Measurements from ENCODE around the gene SLC24A4. TPM values are rescaled to one million over a fixed set of nuclear protein-coding genes. Genes with fewer than 3 reads are reported as not detected.

The SLC24A4 gene, protein sequence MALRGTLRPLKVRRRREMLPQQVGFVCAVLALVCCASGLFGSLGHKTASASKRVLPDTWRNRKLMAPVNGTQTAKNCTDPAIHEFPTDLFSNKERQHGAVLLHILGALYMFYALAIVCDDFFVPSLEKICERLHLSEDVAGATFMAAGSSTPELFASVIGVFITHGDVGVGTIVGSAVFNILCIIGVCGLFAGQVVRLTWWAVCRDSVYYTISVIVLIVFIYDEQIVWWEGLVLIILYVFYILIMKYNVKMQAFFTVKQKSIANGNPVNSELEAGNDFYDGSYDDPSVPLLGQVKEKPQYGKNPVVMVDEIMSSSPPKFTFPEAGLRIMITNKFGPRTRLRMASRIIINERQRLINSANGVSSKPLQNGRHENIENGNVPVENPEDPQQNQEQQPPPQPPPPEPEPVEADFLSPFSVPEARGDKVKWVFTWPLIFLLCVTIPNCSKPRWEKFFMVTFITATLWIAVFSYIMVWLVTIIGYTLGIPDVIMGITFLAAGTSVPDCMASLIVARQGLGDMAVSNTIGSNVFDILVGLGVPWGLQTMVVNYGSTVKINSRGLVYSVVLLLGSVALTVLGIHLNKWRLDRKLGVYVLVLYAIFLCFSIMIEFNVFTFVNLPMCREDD
- total RNA-seq: not detected in 2 replicates

DNA sequence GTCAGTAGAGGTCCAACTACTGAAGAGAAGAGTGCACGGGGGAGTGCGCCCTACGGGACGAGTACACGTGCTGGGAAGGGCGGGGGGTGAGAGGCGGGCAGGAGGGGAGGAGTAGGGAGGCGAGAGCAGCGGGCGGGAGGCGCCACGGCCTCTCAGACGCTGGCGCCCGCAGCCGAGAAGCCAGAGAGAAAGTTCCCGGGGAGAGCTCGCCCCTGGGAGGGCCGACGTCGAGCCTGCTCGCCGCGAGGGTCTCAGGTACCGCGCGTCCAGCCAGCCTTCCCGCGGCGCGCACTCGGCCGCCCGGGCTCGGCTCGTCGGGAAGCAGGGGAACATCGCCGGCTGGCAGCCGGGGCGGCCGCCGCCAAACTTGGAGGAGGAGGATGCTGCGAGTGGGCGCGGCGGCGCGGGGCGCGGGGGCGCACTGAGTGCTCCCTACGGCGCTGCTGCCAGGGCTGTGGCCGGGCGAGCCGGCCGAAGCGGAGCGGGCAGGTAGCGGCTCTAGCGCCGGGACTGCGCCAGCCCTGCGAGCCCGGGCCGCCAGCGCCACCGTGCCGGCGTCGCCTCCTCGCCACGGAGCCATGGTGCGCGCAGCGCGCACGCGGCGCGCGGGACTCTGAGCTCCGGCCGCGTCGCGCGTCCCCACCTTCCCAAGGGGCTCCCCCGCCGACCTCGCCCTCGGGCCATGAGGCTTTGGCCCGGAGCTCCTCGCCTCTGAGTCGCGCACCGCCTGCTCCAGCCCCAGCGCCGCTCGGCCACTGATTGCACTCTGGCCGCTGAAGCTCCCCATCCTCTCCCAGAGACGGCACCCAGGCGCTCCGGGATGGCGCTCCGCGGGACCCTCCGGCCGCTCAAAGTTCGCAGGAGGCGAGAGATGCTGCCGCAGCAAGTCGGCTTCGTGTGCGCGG lies at the start of gene SLC24A4:
SLC24A4 (plus strand) TSS at position 155 of the 905 bp plus-strand sequence; CDS start at position 821, 666 bp downstream.

GRCh38 chr14:92513204-92513965 lies 190.4 kb downstream of the SLC24A4 start, which contains the start of gene RIN3:
RIN3 (plus strand) TSS chr14:92513781; CDS start chr14:92513933, 152 bp downstream.

Other genes with a start within 250 kb of the SLC24A4 start
- 30.1 and 50.6 TPM in 2 replicates for gene ATXN3, start 216.6 kb upstream of the SLC24A4 start, total RNA-seq
- gene NDUFB1, start 201.5 kb upstream of the SLC24A4 start, total RNA-seq: 105 and 144 TPM in 2 replicates
- 37.3 and 47.0 TPM in 2 replicates for gene CPSF2, start 201.2 kb upstream of the SLC24A4 start, total RNA-seq
- gene RIN3, start 190.6 kb downstream of the SLC24A4 start, total RNA-seq: 0.96 and 3.2 TPM in 2 replicates

All from tracheal epithelial cell (primary cell).